GM19193 (cell line): ENCODE measurements around the gene TESPA1.

Experiments
- POLR2A ChIP-seq: IDR thresholded peaks from 4 replicates; pipeline ENCODE4 v1.6.1; 2011; ENCODE audit not compliant: insufficient read depth, insufficient read length; ENCODE audit errors: extremely low read depth

The TESPA1 gene

DNA sequence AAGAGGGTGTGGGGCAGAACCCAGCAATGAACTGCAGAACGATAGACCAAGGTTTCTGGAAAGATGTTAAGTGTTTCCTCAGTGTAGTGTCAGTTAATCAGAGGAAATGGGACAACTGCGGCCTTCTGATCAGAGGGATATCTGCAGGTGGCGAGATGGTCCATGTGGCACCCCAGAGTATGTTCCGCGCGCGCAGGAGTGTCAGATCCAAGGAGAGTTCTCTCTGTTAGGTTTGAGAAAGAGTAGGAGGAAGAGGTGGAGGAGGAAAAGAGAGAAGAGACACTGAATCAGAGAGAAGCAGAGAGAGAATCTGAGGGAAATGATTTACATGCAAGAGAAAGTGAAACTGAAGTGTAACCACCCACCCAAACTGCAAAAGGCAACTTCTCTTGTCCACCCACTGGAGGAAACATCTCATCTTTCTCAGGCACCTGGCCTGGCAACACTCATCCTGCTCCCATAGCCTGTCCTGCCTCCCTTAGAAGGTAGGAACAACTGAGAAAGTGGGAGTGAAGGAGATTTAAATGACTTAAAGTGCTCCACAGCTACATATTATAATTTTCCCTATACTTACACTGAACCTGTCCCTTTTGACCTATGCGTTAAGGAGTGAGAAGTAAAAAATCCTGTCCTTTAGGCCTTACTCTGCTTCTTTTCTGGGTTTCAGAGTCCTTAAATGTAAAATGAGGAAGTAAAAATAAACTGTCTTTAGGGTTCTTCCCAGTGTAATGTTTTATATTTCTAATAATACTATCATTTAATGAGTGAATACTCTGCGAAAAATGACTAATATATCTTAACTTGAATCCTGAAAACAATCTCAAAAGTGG is 6.8 kb upstream of the TESPA1 start:
- peak; percentile 43 for TF ChIP-seq POLR2A

DNA sequence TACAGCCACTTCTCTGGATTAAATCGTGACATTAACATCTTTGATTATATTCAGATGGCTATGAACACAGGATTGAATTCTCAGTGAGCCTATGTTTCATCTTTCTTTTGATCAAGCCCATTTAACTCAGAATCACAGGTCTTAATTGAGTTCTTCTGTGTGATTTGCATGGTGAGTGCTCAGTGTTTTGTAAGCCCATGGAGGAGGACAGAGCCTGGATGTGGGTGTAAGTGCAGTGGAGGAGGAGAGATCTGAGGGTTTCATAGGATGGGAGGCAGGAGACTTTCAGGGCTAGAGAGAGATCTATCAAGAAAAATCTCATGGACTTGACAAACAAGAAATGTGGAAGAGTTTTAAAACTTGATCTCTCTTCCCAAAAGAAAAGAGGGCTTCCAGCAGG is 5.3 kb upstream of the TESPA1 start:
- TF ChIP-seq POLR2A, result no peak

DNA sequence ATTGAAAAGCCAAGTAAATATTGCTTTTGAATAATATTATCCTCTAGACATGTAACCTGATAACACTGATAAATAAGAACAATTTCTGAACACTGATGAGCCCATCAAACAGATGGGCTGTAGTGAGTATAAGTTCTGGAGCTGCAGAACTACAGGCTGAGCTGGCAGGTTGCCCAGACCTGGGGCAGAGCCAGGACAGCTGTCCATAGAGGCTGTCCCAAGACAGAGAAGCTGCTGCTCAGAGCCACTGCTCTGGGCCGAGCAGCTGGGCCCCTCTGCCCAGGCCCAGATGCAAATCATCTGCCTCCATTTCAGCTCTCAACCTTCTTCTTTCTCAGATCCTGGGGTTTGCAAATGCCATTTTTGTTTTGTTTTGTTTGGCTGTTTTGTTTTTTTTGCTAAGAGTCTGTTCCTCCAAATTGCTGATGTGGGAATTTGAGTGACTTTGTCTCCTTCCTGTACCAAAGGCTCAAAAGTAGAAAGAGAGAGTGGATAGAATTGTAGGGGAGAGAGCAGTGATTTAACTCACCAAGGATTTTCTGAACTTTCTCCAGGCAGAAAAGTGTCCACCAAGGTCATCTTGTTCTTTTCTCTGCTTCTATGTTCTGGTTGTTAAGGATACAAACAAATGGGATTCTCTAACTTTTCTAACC is 4.0 kb upstream of the TESPA1 start:
- no peak for TF ChIP-seq POLR2A

DNA sequence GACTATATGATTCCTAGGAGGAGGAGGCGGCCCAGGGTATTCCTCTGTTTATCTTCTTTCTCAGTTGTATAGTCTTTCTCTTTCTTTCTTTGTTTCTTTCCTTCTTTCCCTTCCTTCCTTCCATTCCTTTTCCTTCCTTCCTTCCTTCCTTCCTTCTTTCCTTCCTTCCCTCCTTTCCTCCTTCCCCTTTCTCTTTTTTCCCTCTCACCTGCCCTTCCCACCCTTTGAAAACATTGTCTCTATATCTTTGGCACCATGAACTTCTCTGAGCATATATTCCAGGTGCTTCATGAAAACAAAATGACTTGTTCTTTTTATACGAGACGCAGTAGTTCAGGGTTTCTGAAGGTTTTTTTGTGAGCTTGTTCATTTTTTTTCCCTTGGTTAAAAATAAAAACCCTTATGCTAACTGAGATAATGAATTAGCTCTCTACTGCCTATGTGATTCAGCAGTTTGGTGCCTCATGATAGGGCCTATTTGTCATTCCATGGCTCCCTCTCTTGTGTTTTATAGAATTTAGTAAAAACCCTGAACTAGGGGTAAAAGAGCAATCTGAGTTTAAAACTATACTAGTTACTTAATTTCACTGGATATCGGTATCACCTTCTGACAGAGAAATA is 3.2 kb upstream of the TESPA1 start:
- TF ChIP-seq POLR2A, result no peak

DNA sequence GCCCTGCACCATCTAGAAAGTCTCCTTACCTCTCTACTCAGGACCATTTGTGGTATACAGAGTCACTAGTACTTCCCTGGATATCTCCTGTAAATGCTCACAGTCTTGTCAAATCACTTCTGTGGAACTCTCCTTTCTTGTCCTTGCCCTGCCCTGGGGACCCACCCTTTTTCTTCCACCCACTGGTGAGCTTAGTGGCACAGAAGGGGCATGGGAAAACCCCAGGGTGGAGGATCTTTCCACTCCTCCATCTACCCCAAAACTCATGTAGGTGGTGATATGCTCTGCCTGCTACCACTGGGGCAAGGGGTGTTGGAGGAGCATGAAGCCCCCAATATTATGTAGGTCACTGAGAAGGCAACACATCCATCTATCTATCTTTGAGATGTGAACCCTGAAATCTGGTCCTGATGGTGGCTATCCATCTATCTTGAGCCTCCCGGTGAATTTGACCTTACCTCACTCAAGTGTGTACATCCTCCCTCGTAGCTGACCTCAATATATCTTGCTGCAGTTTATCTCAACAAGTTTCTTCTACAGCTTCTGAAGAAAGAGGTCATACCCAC is 943 bp downstream of the TESPA1 start:
- peak; percentile 18 for TF ChIP-seq POLR2A

DNA sequence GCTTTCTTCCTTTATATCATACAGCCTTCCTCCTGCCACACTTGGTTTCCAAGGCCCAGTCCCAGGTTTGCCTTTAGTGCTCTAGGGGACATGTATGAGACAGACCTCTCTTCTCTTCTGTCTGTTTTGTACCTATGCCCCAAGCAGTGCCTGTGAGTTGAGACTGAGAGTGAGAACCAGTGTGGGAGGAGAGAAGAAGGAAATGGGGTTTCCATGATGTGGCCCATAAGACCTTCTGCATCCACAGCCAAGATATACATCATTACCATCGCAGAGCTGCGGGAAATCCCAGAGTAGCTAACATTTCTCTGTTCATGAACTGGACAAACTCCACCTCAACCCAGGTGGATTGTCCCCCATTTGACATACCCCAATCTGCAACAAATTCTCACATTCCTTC is 2.8 kb downstream of the TESPA1 start:
- TF ChIP-seq POLR2A, result no peak

DNA sequence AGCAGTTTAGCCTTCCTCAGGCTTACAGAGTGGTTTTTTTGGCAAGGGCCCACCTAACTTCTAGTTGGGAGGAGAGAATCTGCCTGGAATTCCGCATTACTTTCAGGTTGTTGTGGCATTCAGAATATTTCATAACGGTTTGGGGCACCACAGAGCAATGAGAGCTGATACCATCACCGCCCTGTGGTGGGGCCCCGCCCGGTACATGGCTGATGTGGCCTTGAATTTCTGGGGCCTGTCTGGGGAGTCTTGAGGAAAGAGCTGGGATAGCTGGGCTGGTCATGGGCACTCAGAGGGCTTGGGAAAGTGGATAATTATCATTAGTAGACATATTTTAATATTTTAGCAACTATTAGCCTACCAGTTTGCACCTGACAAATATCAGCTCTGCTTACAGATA is 4.2 kb downstream of the TESPA1 start:
- no peak for TF ChIP-seq POLR2A

DNA sequence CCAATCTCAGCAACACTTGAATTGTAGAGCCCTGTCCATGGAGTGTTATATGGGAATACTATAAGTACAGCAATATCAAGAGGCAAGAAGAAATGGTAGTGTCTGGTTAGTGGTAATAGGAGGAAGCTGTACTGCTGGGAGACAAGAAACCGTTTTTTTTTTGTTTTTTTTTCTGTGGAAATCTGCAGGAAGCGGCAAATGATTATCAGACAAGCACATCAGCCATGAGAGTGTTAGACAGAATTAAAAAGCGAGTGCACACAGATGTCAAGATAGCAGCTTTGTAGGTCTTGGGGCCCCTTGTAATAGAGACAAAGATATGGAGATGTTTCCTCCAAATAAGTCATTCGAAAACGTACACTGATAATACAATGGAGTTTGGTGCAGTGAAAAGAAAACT is 6.7 kb downstream of the TESPA1 start:
- no peak for TF ChIP-seq POLR2A

DNA sequence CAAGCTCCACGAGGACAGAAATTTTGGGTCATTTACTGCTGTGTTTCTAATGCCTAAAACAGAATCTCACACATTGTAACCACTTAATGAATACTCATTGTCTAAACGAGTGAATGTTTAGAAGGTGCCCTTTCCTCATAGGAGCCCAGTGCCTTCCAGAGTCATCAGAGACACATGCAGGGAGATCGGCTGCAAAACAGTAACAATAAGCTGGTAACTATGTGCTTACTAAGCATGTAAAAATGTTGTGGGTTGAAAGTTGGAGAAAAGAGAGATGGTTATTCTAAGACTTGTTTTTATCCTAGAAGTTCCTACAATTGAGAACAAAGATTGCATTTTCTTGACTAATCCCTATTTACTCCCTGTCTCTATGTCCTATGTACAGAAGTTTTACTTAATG is 7.4 kb downstream of the TESPA1 start:
- TF ChIP-seq POLR2A, result no peak

DNA sequence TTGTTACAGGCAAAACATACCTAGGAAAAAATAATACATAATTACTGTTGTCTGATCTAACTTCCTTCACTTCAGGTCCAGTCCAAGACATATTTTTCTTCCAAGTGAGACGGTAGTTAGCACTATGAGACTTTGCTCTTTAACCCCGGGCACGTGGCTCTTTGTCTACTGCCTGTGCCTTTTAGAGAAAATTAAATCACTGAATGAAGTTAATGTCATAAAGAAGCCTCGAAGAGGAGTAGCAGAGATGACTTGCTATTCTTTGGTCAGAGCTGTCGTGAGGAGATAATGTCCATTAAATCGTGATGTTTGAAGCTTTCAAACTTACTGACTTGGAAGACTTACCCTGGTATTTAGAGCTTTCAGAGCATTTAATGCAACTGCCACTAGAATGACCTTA is 8.7 kb downstream of the TESPA1 start:
- TF ChIP-seq POLR2A, result no peak

DNA sequence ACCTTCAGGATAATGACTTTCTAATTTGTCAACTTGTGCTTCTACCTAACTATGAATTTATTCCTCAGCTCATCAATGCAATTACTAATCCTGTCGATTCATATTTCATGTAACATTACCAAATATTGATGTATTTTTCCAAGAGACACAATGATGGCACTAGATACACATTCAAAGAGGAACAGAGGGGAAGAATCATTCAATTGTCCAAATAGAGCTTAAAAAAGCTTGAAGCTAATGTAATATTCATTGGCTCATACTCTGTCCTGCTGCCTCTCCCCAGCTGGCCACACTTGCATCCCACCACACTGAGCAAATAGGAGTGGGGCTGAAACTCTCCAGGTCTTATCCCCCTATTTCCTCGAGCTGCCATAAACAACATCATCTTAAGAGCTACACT is 9.3 kb downstream of the TESPA1 start:
- TF ChIP-seq POLR2A, result no peak

DNA sequence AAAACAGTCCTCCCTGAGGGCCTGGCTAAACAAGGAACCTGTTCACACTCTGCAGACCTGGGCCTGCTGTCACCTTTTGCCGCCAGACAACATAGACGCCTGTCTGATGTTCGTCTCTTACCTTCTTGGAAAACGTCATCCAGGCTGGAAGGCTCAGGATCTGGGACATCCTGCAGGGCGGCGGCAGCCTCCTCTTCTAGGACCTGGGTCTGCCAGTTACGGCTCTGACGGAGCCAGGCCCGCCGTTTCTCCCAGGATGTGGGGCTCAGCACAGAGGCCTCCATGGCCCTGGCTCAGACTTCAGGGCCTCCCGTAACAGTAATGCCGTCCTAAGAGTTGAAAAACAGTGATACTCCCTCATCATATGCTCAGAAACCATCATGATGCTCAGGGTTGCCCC is 10.3 kb downstream of the TESPA1 start:
- no peak for TF ChIP-seq POLR2A

DNA sequence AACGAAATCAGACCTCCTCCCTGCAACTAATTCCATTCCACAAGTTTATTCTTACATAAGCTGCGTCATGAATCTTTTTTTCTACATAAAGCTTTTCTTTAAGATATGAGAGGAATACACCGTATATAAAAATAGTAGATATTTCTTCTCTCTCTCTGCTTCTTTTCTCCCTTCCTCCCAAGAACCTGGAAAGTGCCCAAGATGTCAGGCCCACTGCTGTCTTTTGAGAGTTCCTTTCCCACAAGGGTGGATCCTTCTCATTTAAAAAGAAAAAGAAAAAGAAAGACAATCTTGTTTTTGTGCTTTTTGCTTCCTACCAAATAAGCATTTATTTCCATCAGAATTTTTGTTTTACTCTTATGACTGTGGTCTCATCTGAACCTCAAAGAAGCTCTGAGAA is 11.0 kb downstream of the TESPA1 start:
- no peak for TF ChIP-seq POLR2A

DNA sequence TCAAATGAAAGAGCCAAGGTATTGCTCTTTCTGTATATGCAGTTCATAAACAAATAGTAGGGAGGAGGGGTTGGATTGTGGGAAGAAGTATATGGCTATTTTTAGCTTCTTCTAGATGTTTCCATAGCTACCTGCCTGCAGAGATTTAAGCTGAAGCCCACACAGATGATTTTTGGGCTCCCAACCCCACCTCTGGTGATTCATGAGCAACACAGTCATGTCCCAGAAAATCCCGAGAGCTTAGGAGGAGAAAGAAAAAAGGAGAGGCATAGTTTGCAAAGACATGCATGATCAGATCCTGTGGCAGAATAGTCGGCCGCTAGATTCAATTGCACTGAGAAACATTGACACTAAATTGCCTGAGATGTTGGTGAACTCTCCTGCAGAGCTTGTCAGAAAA is 13.8 kb downstream of the TESPA1 start:
- TF ChIP-seq POLR2A, result no peak

DNA sequence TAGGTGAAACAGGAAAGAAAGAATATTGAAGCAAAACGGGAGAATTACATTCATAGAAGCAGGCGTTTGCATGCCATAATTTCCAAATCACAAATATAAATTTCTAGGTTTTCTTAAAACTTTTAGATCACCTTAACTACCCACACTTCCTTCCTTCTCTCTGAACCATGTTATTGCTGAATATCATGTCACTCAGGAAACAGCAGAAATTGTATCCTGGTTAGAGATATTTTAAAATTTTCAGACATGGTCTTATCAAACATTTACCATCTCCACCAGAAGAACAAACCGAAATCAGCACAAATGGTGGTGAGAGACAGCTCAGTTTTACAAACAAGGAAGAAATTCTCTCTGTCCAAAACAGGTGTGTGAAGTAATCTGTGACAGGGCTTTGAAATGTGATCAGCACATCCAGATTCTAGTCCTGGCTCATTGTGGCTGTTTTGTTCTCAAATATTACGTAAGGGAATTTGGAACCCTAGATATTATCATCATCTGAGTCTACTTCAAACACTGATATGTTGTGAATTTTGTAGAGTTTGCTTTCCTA is 16.3 kb downstream of the TESPA1 start:
- TF ChIP-seq POLR2A, result no peak
